ENCODE measurements around the gene NKD1.

NKD1 gene

DNA sequence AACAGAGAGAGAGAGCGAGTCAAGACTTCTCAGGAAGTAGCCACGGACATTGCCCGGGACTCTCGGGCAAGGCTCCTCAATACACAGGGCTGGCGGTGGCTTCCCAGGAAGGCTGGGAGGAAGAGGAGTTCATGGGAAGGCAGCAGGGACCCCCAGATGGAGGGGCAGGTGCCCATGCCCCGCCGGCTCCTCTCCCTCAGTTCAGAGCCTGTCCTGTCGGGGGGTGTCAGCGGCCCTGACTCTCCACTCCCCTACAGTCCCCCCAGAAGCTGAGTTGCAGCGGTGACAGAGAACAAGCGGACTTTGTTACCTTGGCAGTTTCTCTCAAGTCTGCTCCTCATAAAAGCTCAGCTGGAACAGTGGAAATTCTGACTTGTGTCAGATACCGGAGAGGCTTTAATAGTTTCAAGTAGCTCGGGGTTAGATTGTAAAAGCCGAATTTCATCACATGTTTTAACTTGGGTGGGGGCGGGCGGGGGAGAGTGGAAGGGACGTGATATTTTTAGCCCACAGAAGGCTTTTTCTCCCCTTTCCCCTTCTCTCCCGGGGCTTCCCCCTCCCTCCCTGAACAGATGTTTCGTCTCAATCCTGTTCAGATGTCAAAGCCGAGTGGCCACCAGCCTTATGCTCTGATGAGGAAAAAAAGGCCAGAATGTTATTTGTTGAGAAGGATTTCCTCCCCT, 65.2 kb downstream of the NKD1 start:
- no peak for DNase-seq (ENCODE audit: low spot score)

DNA sequence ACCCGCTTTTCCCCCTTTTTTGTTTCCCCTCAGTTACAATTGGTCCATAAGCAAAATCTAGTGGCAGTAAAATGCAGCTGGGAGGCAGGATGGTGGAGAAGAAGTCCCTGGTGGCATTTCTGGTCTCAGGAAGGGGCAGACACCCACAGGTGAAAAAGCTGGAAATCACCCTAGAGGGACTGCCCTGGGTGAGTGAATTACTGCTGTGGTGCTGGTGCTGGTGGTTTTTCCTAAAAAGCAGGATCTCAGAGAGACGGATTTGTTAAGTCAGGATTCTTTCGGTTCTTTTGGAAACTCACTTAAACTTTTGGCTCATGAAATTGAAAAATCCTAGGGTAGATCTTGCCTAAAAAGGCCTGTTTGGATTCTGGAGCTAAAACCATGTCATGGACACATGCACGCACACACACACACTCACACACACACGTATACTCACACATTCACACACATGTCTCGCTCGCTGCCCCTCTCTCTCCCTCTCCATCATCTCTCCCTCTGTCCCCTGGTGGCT, 65.8 kb downstream of the NKD1 start:
- no peak for DNase-seq (ENCODE audit: low spot score)

DNA sequence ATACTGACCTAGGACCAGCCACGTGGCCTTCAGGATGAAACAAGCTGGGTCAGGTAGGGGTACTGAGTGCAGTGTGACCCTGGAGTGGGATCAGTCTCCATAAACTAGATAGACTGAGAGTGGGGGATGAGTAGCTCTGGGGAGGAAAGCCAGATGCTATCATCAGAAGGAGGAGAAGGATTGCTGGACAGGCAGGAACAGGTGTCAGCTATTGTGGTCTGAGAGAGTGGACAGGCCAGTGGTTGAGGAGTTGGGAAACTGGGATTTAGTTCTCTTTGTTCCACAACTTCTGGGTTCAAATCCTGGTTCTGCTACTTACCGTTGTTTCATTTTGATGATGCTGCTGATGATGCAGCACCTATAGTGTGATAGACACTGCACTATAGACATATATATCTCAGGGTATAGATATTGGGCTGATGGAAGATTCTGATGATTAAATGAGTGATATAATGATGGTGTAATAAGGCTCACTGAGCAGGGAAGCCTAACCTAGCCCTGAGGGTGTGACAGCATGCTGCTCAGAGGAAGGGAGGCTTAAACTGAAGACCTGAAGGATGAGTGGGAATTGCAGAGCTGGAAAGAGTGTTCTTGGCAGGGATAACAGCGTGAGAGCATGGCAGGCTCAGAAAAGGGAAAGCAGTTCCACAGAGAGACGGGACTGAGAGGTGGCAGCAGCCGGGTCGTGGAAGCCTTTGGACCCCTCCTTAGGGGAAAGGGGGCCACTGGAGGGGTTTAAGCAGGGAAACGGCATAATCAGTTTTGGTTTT, 66.9 kb downstream of the NKD1 start:
- DNase-seq (ENCODE audit: low spot score) = no peak

DNA sequence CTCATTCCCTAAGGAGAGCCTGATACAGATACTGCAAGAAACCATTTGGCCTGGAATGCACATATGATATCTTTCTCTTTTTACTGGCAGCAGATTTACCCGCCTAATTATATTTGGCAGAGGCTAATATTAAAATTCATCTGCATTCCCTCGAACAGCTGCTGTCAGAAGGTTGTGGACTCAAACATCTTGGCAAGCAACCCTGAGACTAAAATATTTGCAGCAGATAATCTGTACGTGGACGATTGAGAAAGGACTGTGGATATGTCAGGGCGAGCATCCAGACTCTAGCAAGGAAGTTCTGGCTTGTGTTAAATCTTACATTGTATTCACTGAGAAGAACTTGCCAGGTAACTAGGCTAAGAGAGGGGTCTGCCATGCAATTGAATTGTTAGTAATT, 67.7 kb downstream of the NKD1 start:
- no peak for DNase-seq (ENCODE audit: low spot score)

DNA sequence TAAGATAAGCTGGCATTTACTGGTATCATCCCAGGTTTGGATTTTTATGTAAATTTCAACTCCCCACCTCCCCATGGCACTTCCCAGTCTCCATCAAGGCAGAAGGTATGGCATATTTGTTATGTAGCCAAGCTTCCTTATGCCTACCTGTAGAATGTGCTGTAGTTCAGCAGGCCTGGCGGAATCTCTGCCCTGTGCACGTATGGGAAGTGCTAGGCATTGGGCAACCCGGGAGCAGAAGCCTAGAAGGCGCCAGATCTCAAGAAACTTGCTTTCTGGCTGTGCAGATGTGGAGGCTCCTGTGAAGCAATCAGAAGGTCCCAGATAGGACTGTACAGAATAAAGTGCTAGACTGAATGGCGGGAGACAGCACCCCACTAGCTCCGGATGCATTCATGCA, 68.2 kb downstream of the NKD1 start:
- no peak for DNase-seq (ENCODE audit: low spot score)

DNA sequence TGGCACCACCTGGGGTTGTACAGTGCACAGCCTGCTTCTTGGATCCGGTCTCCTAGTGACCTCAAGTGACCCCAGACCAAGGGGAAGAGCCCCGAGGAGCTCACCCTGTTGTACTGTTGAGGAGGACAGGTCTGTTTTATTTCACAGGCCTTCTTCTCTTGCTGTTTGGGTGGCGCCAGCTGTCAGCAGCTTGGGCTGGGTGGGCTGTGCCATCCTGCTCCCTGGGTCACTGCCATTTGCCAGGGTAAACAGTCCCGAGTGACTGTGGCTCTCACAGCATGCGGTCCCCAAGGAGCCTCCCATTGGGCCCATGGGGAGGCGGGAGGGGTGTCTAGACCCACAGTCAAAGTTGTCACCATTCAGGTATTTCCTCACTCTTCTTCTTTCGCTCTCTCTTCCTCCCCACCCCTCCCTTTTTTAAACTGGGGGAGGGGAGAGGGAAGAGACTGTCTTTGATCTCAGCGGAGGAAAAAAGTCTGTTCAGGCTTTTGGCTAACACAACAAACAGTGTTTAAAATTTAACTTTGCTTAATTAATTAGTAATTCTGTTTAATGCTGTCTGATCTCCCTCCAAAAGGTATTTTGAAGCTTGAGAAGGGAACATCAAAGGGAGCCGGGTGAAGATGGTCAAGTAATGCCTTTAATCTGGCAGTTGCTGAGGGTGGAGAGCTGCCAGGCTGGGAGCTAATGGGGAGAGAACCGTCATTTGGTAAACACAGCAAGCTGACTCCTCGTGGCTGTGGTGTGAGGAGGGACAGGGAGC, 68.9 kb downstream of the NKD1 start:
- DNase-seq (ENCODE audit: low spot score) = no peak

DNA sequence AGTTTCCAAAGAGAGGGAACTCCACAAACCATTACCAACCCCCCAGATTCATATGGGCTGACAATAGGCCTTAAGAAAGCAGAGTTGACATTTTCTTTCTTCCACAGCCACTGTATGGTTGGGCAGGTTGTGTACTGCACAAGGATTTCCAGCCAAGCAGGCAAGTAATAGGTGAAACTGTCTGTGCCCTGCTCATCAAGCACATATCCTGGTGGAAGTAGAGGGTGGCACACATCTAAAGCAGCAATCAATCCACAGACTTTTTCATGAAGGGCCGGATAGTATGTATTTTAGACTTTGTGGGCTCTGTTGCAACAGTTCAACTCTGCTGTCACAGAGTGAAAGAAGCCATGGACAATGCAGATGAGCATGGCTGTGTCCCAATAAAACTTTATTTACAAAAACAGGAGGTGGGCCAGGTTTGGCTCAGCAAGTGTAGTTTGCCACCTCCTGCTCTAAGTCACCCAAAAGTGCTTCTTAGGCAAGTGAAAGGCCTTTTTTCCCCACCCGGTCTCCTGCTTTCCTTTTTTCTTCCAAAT, 69.5 kb downstream of the NKD1 start:
- no peak for DNase-seq (ENCODE audit: low spot score)

DNA sequence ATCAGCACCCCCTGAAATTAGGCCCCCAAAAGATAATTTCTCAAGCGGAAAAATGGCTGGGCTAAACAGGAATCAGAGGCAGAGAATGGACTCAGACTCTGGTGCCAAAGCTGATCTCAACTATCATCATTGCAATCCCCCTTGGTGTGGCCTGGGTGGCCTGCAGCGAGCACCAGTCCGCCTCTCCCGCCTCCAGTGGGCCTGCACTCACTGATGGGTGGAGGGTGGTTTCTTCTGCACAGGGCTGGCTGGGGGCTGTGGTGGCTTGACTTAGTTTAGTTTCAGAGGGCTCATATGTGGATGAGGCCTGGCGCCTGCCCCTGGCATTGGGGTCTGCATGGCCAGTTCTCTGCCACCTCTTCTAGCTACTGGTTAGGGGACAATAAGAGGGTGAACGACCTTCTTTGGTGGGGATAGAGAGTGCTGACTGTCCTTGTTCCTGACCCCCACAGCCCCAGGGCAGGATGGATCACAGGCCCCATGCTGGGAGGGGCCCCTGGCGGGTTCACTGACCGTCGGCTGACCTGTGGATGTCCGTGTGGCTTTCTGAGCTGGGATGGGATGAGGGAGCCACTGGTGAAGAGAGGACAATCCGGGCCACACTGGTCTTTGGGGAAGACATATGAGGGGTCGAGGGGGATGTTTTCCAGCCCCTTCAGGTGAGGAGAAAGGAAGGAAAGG, 70.2 kb downstream of the NKD1 start:
- no peak for DNase-seq (ENCODE audit: low spot score)

DNA sequence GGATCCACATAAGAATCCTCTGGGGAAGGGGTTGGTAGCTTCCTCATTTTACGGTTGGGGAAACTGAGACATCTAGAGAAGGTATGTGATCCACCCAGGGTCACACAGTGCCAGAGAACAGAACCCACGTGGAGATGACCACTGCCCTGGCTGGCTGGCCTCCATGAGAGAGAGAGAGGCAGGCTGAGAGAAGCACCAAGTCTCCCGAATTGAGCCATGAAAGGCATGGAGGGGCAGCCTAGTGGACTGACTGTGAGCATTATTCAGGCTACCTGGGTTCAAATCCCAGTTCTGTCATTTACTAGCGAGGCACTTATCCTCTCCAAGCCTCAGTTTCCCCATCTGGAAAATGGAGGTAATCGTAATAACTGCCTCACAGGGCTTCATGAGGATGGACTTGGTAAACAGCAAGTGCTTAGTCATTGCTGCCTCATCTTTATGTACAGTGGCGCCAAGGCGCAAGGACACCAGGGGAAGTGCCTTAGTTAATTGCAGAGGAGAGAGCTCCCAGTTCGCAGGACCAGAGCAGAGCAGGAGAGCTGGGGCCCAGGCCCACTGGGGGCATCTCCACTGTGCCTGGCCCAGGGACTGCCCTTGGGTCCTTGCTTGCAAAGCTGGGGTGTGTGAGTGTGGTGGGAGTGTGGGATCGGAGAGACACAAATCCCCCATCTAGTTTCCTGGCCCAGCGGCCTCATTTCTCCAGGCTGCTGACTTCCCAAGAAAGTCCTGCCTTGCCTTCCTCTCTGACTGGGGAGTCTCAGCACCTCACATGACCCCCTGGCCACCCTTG, 71.7 kb downstream of the NKD1 start:
- DNase-seq (ENCODE audit: low spot score) = no peak

DNA sequence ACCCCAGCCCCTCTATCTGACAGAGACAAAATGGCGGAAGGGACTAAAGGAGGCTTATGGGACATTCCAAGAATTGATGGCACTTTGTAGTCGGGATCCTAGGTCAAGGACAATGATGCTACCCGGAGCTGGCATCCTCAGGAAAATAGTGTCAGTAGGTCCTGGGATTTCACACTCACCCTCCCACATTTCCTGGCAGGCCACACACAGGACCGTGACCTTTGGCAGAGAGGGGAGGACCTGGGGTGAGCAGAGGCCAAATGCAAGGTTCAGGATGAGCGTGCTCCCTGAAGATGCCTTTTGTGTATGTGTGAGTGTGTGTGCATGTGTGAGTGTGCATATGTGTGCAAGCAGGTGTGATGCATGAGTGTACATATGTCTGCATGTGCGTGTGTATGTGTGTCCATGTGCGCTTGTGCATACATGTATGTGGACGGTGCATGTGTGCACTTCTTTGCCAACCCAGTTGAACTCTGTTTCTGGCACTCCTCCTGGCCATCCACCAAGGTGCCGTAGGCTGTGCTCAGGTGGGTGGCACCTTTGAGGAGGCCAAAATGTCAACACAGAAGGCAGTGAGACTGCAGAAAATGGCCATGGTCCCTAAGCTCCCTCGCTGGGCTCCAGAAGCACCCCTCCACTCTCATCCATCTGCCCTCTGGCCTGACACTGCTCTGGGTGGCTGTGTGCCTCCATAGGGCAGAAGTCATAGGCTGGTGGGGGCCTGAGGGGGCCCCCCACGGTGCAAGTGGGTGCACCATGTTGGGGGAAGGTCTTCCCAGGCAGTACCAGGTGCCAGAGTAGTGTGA, 72.7 kb downstream of the NKD1 start:
- no peak for DNase-seq (ENCODE audit: low spot score)

DNA sequence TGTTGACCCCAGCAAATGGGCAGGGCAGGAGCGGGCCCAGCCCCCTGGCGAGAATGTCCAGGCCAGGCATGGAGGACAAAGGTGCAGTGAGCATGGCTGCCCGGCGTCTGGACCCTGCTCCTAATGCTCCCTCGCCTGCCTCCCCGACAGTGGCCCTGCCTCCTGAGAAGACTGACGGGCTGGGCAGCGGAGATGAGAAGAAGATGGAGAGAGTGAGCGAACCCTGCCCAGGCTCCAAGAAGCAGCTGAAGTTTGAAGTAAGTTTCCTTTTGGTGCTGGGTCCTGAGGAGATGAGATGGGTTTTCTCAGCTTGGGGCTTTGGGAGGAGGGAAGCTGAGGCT, 73.2 kb downstream of the NKD1 start:
- no peak for DNase-seq (ENCODE audit: low spot score)

DNA sequence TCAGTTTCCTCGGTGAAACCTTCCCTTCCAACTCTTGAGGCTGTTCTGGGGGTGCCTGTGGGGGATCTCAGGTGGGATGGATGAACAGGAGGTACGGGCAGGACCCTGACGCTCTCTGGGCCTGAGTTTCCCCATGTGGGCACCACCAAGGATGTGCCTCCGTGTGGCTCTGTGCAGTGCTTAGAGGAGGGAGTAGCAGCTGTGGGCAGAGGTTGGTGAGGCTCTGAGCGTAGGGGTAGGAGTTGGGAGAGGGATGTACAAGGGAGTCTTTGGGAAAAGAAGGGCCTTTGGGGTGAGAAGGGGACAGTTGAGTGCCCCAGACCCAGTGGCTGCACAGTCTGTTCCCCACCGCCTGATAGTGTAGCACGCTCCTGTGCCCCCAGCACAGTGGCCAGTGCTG, 73.8 kb downstream of the NKD1 start:
- DNase-seq (ENCODE audit: low spot score) = no peak

DNA sequence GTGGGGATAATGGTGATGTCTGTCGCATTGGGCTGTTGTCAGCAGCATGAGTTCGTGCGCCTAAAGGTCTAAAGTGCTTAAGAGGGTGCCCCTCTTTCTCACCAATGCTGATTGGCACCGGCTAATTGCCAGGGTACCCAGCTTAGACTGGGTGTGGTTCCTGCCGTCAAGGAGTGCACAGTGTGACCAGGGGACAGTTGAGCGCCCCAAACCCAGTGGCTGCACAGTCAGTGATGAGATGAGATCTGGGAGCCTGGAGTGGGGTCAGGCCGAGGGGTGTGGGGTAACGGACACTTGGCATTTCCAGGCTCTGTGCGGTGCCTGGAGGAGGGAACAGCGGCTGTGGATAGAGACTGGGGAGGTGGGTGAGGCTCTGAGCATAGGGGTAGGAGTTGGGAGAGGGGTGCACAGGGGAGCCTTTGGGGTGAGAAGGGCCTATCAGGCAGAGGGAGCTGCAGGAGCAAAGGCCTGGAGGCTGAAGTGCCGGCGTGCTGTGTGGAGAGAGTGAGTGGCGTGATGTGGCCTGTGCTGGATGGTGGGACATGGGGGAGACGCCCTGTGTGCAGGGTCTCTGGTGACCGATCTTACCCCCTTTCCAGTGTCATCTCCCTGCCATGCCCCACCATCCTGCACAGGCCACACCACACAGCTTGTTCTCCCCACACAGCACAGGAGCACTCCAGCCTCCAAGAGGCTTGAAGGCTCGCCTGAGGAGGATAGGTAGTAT, 74.6 kb downstream of the NKD1 start:
- DNase-seq (ENCODE audit: low spot score) = no peak

DNA sequence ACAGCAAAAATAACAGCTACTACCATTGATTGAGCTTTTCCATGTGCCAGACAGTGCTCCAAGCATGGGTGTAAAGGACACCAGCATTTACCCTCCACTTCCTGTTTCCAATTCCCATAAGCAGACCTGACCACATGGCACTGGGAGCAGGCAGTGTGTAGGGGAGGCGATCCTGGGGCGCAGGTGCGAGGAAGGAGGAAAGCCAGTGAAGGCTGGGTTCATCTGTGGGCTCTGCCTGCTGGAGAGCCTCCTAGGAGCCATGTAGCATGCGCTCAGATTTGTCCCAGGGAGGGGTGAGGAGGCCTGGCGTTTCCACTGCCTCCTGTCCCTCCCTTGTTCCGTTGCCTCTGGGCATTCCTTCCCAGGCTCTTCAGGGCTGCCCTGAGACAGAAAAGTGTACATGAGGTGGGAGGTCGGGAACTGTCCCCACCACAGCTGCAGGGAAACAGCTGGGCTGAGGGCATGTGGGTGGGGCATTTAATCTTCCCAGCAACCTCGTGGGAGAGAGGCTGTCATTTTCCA, 76.3 kb downstream of the NKD1 start:
- no peak for DNase-seq (ENCODE audit: low spot score)

DNA sequence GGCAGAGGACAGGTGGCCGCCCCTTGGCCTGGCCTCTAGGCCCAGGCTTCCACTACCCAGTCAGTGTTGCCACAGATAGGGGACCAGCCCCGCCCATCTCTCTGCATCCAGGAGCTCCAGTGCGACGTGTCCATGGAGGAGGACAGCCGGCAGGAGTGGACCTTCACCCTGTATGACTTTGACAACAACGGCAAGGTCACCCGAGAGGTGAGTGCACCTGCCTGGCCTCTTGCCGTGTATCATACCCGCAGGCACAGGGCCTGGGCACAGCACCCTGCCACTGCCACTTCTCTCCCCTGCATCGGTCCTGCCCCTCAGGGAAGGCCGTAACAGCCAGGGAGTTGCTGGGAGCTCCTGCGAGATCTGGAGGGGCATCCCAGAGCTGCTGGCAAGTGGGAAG, 77.2 kb downstream of the NKD1 start:
- DNase-seq (ENCODE audit: low spot score) = no peak

DNA sequence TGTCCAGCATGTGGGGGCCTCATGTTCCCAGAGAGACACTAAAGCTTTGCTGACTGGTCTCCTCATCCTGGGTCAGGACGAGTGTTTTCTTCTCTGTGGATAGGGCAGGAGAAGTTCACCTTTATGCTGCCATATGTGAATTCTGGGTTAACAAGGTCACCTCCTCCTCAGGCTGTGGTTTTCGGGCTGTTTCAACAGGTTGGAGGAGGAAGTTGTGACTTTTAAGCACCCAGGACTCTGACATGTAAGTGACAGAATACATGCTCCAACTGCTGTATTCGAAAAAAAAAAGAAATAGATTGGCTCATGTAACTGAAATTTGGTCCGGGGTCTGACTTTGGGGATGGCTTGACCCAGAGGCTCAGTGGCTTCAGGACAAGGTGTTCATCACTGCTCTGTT, 78.7 kb downstream of the NKD1 start:
- no peak for DNase-seq (ENCODE audit: low spot score)

DNA sequence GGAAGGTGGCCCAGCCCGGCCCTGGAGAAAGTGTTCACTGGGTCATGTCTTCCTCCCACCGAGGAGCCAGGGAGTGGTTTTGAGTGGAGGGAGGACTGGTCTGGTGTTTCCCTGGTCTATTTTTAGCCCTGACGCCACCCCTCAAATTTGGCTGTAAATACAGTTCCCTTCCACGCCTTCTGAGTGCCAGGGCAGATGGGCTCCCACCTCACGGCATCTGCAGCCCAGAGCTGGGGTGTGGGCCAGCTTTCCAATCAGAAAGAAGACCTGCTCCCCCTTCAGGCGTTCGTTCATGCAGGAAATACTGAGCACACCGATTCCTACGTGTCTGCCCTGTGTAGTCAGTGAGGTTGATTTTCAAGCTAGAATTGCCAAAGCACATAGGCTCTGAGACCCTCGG, 79.2 kb downstream of the NKD1 start:
- DNase-seq (ENCODE audit: low spot score) = no peak

DNA sequence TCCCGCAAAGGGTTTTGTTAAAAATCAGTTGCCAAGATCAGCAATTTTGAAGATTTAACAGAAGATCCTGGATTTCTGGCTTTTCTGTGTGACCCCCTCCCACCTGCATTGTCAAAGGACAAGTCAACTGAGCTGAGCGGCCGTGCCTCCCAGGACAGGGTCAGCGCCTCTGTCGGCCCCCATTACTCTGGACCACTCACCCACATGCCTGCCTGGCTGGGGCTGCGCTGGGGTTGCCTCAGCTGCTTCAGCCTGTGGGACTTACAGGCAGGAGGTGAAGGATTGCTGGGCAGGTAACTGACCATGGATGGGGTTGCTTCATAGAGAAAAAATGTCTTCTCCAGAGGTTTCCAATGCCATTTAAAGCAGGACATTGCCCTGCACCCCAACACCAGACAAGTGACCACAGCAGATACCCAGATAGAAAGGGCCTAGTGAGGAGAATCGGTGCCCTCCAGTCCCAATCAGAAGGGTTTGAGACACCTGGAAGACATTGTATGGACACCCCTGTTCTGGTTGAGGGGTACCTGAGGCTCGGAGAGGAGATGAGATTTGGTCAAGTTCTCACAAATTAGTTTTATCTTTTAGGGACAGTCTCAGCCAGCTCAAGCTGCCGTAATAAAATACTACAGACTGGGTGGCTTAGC, 80.1 kb downstream of the NKD1 start:
- no peak for DNase-seq (ENCODE audit: low spot score)

DNA sequence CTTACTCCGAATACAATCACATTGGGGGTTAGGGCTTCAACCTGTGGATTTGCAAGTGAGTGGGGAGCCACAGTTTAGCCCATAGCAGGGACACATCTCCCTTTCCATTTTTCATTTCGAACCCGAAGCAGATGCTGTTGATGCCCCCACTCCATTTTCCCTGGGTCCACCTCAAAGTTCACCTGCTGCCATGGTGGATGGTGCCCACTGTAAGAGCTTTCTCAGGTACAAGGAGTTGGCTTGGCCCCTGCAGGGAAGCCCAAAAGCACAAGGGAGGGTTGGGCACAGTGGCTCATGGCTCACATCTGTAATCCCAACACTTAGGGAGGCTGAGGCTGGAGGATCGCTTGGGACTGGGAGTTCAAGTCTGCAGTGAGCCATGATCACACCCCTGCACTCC, 81.1 kb downstream of the NKD1 start:
- DNase-seq (ENCODE audit: low spot score) = no peak
